Prostate gland (tissue), 2 donors: Measurements from ENCODE around the gene CXCR4. TPM values are rescaled to one million over a fixed set of nuclear protein-coding genes. Genes with fewer than 3 reads are reported as not detected.

ENCODE experiments used
- DNase-seq: peaks from one replicate; pipeline ENCODE4 v3.0.0-alpha.2; 2019; ENCODE audit warnings: low spot score
- H3K27ac ChIP-seq, 2 donors: fragments of 200-600 bp; sonication (generic); 2 replicates each; pipeline ENCODE4 v1.5.1; 2017 to 2019
- H3K27me3 ChIP-seq: fragments of 200-600 bp; sonication (generic); replicated peaks from 2 replicates; pipeline ENCODE4 v1.5.1; 2019; ENCODE audit not compliant: insufficient read depth
- H3K36me3 ChIP-seq, 2 donors: fragments of 200-600 bp; sonication (generic); 1 replicate in 1 of 2; 2 replicates in 1 of 2; pipeline versions ENCODE4 v1.5.1 to v1.8.1; 2017 to 2019
- H3K4me1 ChIP-seq: fragments of 200-600 bp; sonication (generic); replicated peaks from 2 replicates; pipeline ENCODE4 v1.5.1; 2019
- H3K4me3 ChIP-seq, 2 donors: fragments of 200-600 bp; sonication (generic); 2 replicates each; pipeline ENCODE4 v1.5.1; 2017 to 2019
- H3K9me3 ChIP-seq: fragments of 200-600 bp; sonication (generic); 2 replicates; pipeline ENCODE4 v1.5.1; 2017
- CTCF ChIP-seq, 4 experiments: fragments of 200-600 bp in 2 of 4; fragments of 450-650 bp in 2 of 4; sonication (generic) in 2 of 4; IDR thresholded peaks; 1 replicate in 3 of 4; 2 replicates in 1 of 4; pipeline ENCODE4 v1.5.1; 2016 to 2019; ENCODE audit warnings: antibody characterized with exemption in 4 of 4, mild to moderate bottlenecking in 2 of 4, moderate library complexity in 2 of 4
- POLR2A ChIP-seq: fragments of 450-650 bp; IDR thresholded peaks from one replicate; pipeline ENCODE4 v1.6.1; 2016; ENCODE audit warnings: antibody characterized with exemption, mild to moderate bottlenecking
- POLR2AphosphoS5 ChIP-seq: sonication (generic); formaldehyde crosslinking; IDR thresholded peaks from one replicate; pipeline ENCODE4 v1.6.1; 2017; ENCODE audit warnings: antibody characterized with exemption
- WGBS: methylation state at CpG from one replicate; pipeline ENCODE4 v1.1.5; 2018; 5-methylcytosine and 5-hydroxymethylcytosine counted together
- intact Hi-C: fragments of 100-400 bp; cut with DNase I; formaldehyde crosslinking; loops from one replicate; pipeline ENCODE4 v1.14.2; 2022
- total RNA-seq, 2 donors: library from RNA; depleted of rRNA; stranded (reverse); fragments of >200 nt; gene quantifications; one replicate each; pipeline ENCODE4 v1.1.0, GENCODE V29; 2016

The CXCR4 gene
- total RNA-seq, 2 donors from 2014 or later: 20.9 to 27.2 TPM

- no peak for TF ChIP-seq POLR2AphosphoS5
- TF ChIP-seq POLR2A: no peak
- TF ChIP-seq CTCF (IDR thresholded peaks at IDR 0.05): no peak
- no peak overlapping the region for H3K4me3 ChIP-seq
- no peaks in the 10 kb centered on the region for H3K9me3 ChIP-seq
- H3K36me3 ChIP-seq: no peaks in the 10 kb centered on the region
- no peak for DNase-seq
- no peak overlapping the region for H3K27ac ChIP-seq
- H3K4me1 ChIP-seq: no peaks in the 10 kb centered on the region
- intact Hi-C loops: no loop called here
- no peaks in the 10 kb centered on the region for H3K27me3 ChIP-seq
Measured at GRCh38 chr2:136132825-136133155, 14.8 kb upstream of the CXCR4 start.

GRCh38 chr2:136131961-136132824 is 14.2 kb upstream of the CXCR4 start:
- TF ChIP-seq CTCF (IDR thresholded peaks at IDR 0.05) (no peak), POLR2AphosphoS5 (no peak), POLR2A (no peak)
- no peak for DNase-seq
- intact Hi-C loops: no loop called here

GRCh38 chr2:136131484-136131960 is 13.6 kb upstream of the CXCR4 start:
- H3K36me3 ChIP-seq: no peaks in the 10 kb centered on the region
- H3K27me3 ChIP-seq: no peaks in the 10 kb centered on the region
- no peak for TF ChIP-seq POLR2AphosphoS5
- TF ChIP-seq POLR2A: no peak
- no peak for TF ChIP-seq CTCF (IDR thresholded peaks at IDR 0.05)
- no peaks in the 10 kb centered on the region for H3K9me3 ChIP-seq
- no peak overlapping the region for H3K4me3 ChIP-seq
- WGBS: 87% methylated on average over 10 of the region's 10 CpGs
- no peak for DNase-seq
- intact Hi-C loops: no loop called here
- H3K4me1 ChIP-seq: no peaks in the 10 kb centered on the region
- no peak overlapping the region for H3K27ac ChIP-seq

More at GRCh38 chr2:136131961-136132824, 14.2 kb upstream of the CXCR4 start:
- WGBS: 63% methylated on average over 16 of the region's 16 CpGs
- Histone ChIP-seq H3K9me3 (no peaks in the 10 kb centered on the region), H3K4me3 (no peak overlapping the region), H3K27ac (no peak overlapping the region), H3K27me3 (no peaks in the 10 kb centered on the region), H3K4me1 (no peaks in the 10 kb centered on the region), H3K36me3 (no peaks in the 10 kb centered on the region)

- intact Hi-C loops: no loop called here
- Histone ChIP-seq H3K27ac (no peak overlapping the region), H3K4me1 (no peaks in the 10 kb centered on the region), H3K27me3 (no peaks in the 10 kb centered on the region), H3K36me3 (no peaks in the 10 kb centered on the region), H3K4me3 (no peak overlapping the region), H3K9me3 (no peaks in the 10 kb centered on the region)
- WGBS: 100% methylated on average over 1 of the region's 1 CpG
- TF ChIP-seq CTCF (IDR thresholded peaks at IDR 0.05) (no peak), POLR2A (no peak), POLR2AphosphoS5 (no peak)
- DNase-seq: no peak
Measured at GRCh38 chr2:136130511-136130910, 12.6 kb upstream of the CXCR4 start.

- H3K9me3 ChIP-seq: no peaks in the 10 kb centered on the region
- intact Hi-C loops: no loop called here
- TF ChIP-seq CTCF (IDR thresholded peaks at IDR 0.05) (no peak), POLR2AphosphoS5 (no peak), POLR2A (no peak)
Measured at GRCh38 chr2:136130045-136130444, 12.1 kb upstream of the CXCR4 start.

More at GRCh38 chr2:136130045-136130444, 12.1 kb upstream of the CXCR4 start:
- H3K4me1 ChIP-seq: no peaks in the 10 kb centered on the region
- H3K36me3 ChIP-seq: no peaks in the 10 kb centered on the region
- DNase-seq: no peak
- no peaks in the 10 kb centered on the region for H3K27me3 ChIP-seq
- H3K4me3 ChIP-seq: no peak overlapping the region
- H3K27ac ChIP-seq: no peak overlapping the region
- 85% methylated on average over 3 of the region's 3 CpGs for WGBS
